ENCODE results near the gene TSPAN5.
A peak's percentile ranks its signal among the peaks of the same experiment; 100 is the strongest.
"Not testable (repeated sequence)": the region's sequence is repeated elsewhere in the genome, so short reads cannot be mapped to it uniquely, and the experiment has no call there.

The TSPAN5 gene

GRCh38 chr4:98490251-98490650, 168.2 kb downstream of the TSPAN5 start:
- DNase-seq (no peak), ATAC-seq (no peak)
- Mint-ChIP-seq H3K4me3 (no peak overlapping the region), H3K4me1 (peaks cover 44% of the 10 kb centered on the region), H3K9me3 (no peaks in the 10 kb centered on the region), H3K27ac (no peak overlapping the region), H3K27me3 (no peaks in the 10 kb centered on the region)

GRCh38 chr4:98485816-98486345, 172.5 kb downstream of the TSPAN5 start:
- DNase-seq (no peak), ATAC-seq (no peak)

GRCh38 chr4:98484031-98484430, 174.4 kb downstream of the TSPAN5 start:
- Mint-ChIP-seq H3K9me3 (no peaks in the 10 kb centered on the region), H3K4me3 (peak overlapping the region in 1 of 2 donors; percentile 80), H3K4me1 (peaks cover 79% of the 10 kb centered on the region), H3K27ac (peak overlapping the region in 1 of 2 donors; percentile 75), H3K27me3 (no peaks in the 10 kb centered on the region)
- ATAC-seq: no peak
- no peak for DNase-seq

More at GRCh38 chr4:98485816-98486345, 172.5 kb downstream of the TSPAN5 start:
- no peaks in the 10 kb centered on the region for H3K9me3 Mint-ChIP-seq
- H3K4me1 Mint-ChIP-seq: peaks cover 64% of the 10 kb centered on the region
- peak overlapping the region in 1 of 2 donors; percentile 36 for H3K27ac Mint-ChIP-seq
- peak overlapping the region; percentile 6 to 12 for H3K4me3 Mint-ChIP-seq
- H3K27me3 Mint-ChIP-seq: no peaks in the 10 kb centered on the region

GRCh38 chr4:98482847-98483806, 175.3 kb downstream of the TSPAN5 start:
- no peaks in the 10 kb centered on the region for H3K27me3 Mint-ChIP-seq
- no peaks in the 10 kb centered on the region for H3K9me3 Mint-ChIP-seq
- peaks cover 79% of the 10 kb centered on the region for H3K4me1 Mint-ChIP-seq
- H3K4me3 Mint-ChIP-seq: peak overlapping the region; percentile 80 to 81
- peak overlapping the region; percentile 98 to 99 for H3K27ac Mint-ChIP-seq
- ATAC-seq (peak; percentile 93), DNase-seq (peak; percentile 45 to 64)

- peak overlapping the region; percentile 98 to 99 for H3K27ac Mint-ChIP-seq
- H3K4me3 Mint-ChIP-seq: peak overlapping the region; percentile 80 to 81
- no peaks in the 10 kb centered on the region for H3K27me3 Mint-ChIP-seq
- H3K4me1 Mint-ChIP-seq: peaks cover 79% of the 10 kb centered on the region
- no peak for DNase-seq
- peak; percentile 8 for ATAC-seq
- H3K9me3 Mint-ChIP-seq: no peaks in the 10 kb centered on the region
Observed at GRCh38 chr4:98482503-98482846, 175.9 kb downstream of the TSPAN5 start.

- Mint-ChIP-seq H3K4me1 (peaks cover 66% of the 10 kb centered on the region), H3K27me3 (no peaks in the 10 kb centered on the region), H3K27ac (peak overlapping the region in 1 of 2 donors; percentile 22), H3K9me3 (no peaks in the 10 kb centered on the region), H3K4me3 (no peak overlapping the region)
- DNase-seq: no peak
- no peak for ATAC-seq
Observed at GRCh38 chr4:98481167-98481566, 177.2 kb downstream of the TSPAN5 start.

GRCh38 chr4:98480535-98480934, 177.9 kb downstream of the TSPAN5 start:
- ATAC-seq: no peak
- Mint-ChIP-seq H3K27ac (no peak overlapping the region), H3K27me3 (no peaks in the 10 kb centered on the region), H3K4me3 (peak overlapping the region in 1 of 2 donors; percentile 32), H3K9me3 (no peaks in the 10 kb centered on the region), H3K4me1 (peaks cover 60% of the 10 kb centered on the region)
- DNase-seq: no peak

- peak in 1 of 2 donors; percentile 18 for DNase-seq
- not testable (repeated sequence) for H3K9me3 Mint-ChIP-seq, H3K27me3 Mint-ChIP-seq, ATAC-seq
- Mint-ChIP-seq H3K4me1 (peaks cover 51% of the 10 kb centered on the region), H3K4me3 (peak overlapping the region in 1 of 2 donors; percentile 58), H3K27ac (peak overlapping the region in 1 of 2 donors; percentile 82)
Observed at GRCh38 chr4:98479590-98479989, 178.8 kb downstream of the TSPAN5 start.

- Mint-ChIP-seq H3K4me3 (no peak overlapping the region), H3K9me3 (no peaks in the 10 kb centered on the region), H3K27ac (peak overlapping the region in 1 of 2 donors; percentile 19), H3K27me3 (no peaks in the 10 kb centered on the region), H3K4me1 (peaks cover 24% of the 10 kb centered on the region)
- no peak for DNase-seq
- no peak for ATAC-seq
Observed at GRCh38 chr4:98476891-98477290, 181.5 kb downstream of the TSPAN5 start.

- Mint-ChIP-seq H3K27ac (peak overlapping the region in 1 of 2 donors; percentile 59), H3K27me3 (no peaks in the 10 kb centered on the region), H3K4me1 (peaks cover 16% of the 10 kb centered on the region), H3K4me3 (no peak overlapping the region), H3K9me3 (no peaks in the 10 kb centered on the region)
- DNase-seq (no peak), ATAC-seq (no peak)
Observed at GRCh38 chr4:98474408-98474844, 184.0 kb downstream of the TSPAN5 start.

- Mint-ChIP-seq H3K27ac (no peak overlapping the region), H3K4me1 (peaks cover 14% of the 10 kb centered on the region), H3K4me3 (no peak overlapping the region), H3K27me3 (peaks cover 5% of the 10 kb centered on the region), H3K9me3 (no peaks in the 10 kb centered on the region)
- ATAC-seq: no peak
- DNase-seq: no peak
Observed at GRCh38 chr4:98473046-98473445, 185.4 kb downstream of the TSPAN5 start.

GRCh38 chr4:98470831-98471230, 187.6 kb downstream of the TSPAN5 start:
- DNase-seq (no peak), ATAC-seq (no peak)
- H3K4me1 Mint-ChIP-seq: peaks cover 25% of the 10 kb centered on the region
- no peak overlapping the region for H3K4me3 Mint-ChIP-seq
- no peaks in the 10 kb centered on the region for H3K9me3 Mint-ChIP-seq
- no peak overlapping the region for H3K27ac Mint-ChIP-seq
- peaks cover 5% of the 10 kb centered on the region for H3K27me3 Mint-ChIP-seq

- Mint-ChIP-seq H3K27ac (peak overlapping the region in 1 of 2 donors; percentile 20), H3K9me3 (no peaks in the 10 kb centered on the region), H3K27me3 (peaks cover 5% of the 10 kb centered on the region), H3K4me1 (peaks cover 28% of the 10 kb centered on the region), H3K4me3 (no peak overlapping the region)
- ATAC-seq (no peak), DNase-seq (no peak)
Observed at GRCh38 chr4:98470366-98470765, 188.0 kb downstream of the TSPAN5 start.

- Mint-ChIP-seq H3K27ac (no peak overlapping the region), H3K9me3 (no peaks in the 10 kb centered on the region), H3K27me3 (peaks cover 5% of the 10 kb centered on the region), H3K4me3 (no peak overlapping the region), H3K4me1 (peaks cover 32% of the 10 kb centered on the region)
- no peak for DNase-seq
- ATAC-seq: no peak
Observed at GRCh38 chr4:98469771-98470170, 188.6 kb downstream of the TSPAN5 start.

GRCh38 chr4:98468709-98469108, 189.7 kb downstream of the TSPAN5 start:
- Mint-ChIP-seq H3K9me3 (no peaks in the 10 kb centered on the region), H3K4me3 (no peak overlapping the region), H3K4me1 (peaks cover 32% of the 10 kb centered on the region), H3K27me3 (peaks cover 5% of the 10 kb centered on the region), H3K27ac (no peak overlapping the region)
- no peak for ATAC-seq
- no peak for DNase-seq

GRCh38 chr4:98467627-98468072, 190.8 kb downstream of the TSPAN5 start:
- H3K9me3 Mint-ChIP-seq: no peaks in the 10 kb centered on the region
- H3K4me3 Mint-ChIP-seq: peak overlapping the region; percentile 63 to 76
- peak overlapping the region in 1 of 2 donors; percentile 73 for H3K27ac Mint-ChIP-seq
- ATAC-seq: peak; percentile 91
- peaks cover 5% of the 10 kb centered on the region for H3K27me3 Mint-ChIP-seq
- peak; percentile 63 to 79 for DNase-seq
- H3K4me1 Mint-ChIP-seq: peaks cover 32% of the 10 kb centered on the region
